ENCODE results near the gene CHN2.

Gene CHN2

GRCh38 chr7:29287366-29287765 lies 92.8 kb downstream of the CHN2 start:
- DNase-seq: no peak

GRCh38 chr7:29288181-29289091 lies 93.9 kb downstream of the CHN2 start:
- DNase-seq: peak; percentile 69 to 74

GRCh38 chr7:29289156-29290021 lies 94.8 kb downstream of the CHN2 start:
- peak; percentile 98 to 99 for DNase-seq

GRCh38 chr7:29290829-29291228 lies 96.3 kb downstream of the CHN2 start:
- peak; percentile 55 to 73 for DNase-seq

- DNase-seq: peak; percentile 31 to 51
Measured at GRCh38 chr7:29291723-29292618, 97.4 kb downstream of the CHN2 start.

GRCh38 chr7:29292886-29293658 lies 98.5 kb downstream of the CHN2 start:
- peak; percentile 24 to 55 for DNase-seq

- peak; percentile 95 to 98 for DNase-seq
Measured at GRCh38 chr7:29296421-29296820, 101.8 kb downstream of the CHN2 start.

- peak; percentile 47 to 72 for DNase-seq
Measured at GRCh38 chr7:29297194-29297890, 102.8 kb downstream of the CHN2 start.

- peak in 1 of 2 experiments; percentile 23 for DNase-seq
Measured at GRCh38 chr7:29299086-29299485, 104.5 kb downstream of the CHN2 start.

GRCh38 chr7:29300026-29300480 lies 105.5 kb downstream of the CHN2 start:
- DNase-seq: no peak

- no peak for DNase-seq
Measured at GRCh38 chr7:29300649-29301048, 106.1 kb downstream of the CHN2 start.

GRCh38 chr7:29302666-29303395 lies 108.3 kb downstream of the CHN2 start:
- no peak for DNase-seq

- no peak for DNase-seq
Measured at GRCh38 chr7:29304756-29305155, 110.2 kb downstream of the CHN2 start.

GRCh38 chr7:29306319-29306991 lies 111.9 kb downstream of the CHN2 start:
- DNase-seq: no peak

- DNase-seq: no peak
Measured at GRCh38 chr7:29308424-29308823, 113.8 kb downstream of the CHN2 start.

- DNase-seq: no peak
Measured at GRCh38 chr7:29309041-29309854, 114.7 kb downstream of the CHN2 start.

- no peak for DNase-seq
Measured at GRCh38 chr7:29310625-29311024, 116.0 kb downstream of the CHN2 start.

GRCh38 chr7:29311314-29311713 lies 116.7 kb downstream of the CHN2 start:
- no peak for DNase-seq

- no peak for DNase-seq
Measured at GRCh38 chr7:29314148-29314547, 119.6 kb downstream of the CHN2 start.
